Ovary (tissue), 3 donors: ENCODE results near the gene EGF.

Experiments
- EP300 ChIP-seq: sonication (generic); formaldehyde crosslinking; IDR thresholded peaks from one replicate; pipeline ENCODE4 v1.6.1; 2017; ENCODE audit warnings: antibody characterized with exemption
- POLR2A ChIP-seq: fragments of 450-650 bp; IDR thresholded peaks from one replicate; pipeline ENCODE4 v1.6.1; 2017; ENCODE audit warnings: antibody characterized with exemption, mild to moderate bottlenecking, moderate library complexity
- TF ChIP-seq, protein P1 (sequence below), 3 donors: fragments of 450-650 bp in 2 of 3; fragments of 200-600 bp in 1 of 3; IDR thresholded peaks; one replicate each; pipeline versions ENCODE4 v1.5.1 to v1.8.0; 2016 to 2022; ENCODE audit warnings: antibody characterized with exemption in 3 of 3, mild to moderate bottlenecking in 1 of 3
- donor health status: DM: no; HTN: no; CAD: no.

DNA sequence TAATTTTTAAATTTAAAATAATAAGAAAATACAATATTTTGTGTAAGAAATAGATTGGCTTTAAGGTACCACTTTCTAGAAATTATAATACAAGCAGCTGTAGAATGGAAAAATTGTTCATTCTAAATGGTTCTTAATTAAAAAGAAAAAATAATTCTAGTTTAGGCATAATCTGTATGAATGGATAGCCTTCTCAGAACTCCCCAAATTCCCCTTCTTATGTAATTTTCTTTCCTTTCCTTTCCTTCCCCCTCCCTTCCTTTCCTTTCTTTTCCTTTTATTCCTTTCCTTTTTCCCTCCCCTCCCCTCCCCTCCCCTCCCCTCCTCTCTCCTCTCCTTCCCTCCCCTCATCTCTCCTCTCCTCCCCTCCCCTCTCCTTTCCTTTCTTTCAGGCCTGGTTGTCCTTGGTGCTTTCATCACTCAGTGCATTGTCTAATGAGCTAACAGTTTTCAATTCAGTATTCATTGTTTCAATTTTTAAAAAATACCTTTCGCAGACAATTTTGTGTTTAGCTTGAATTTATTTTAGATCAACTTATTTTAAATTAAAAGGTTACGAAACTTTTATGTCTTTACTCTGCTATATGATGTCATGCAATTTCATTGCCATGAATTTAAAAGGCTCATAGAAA is 35.9 kb upstream of the EGF start:
- TF ChIP-seq POLR2A (no peak), EP300 (no peak)
- TF ChIP-seq, protein P1, sequence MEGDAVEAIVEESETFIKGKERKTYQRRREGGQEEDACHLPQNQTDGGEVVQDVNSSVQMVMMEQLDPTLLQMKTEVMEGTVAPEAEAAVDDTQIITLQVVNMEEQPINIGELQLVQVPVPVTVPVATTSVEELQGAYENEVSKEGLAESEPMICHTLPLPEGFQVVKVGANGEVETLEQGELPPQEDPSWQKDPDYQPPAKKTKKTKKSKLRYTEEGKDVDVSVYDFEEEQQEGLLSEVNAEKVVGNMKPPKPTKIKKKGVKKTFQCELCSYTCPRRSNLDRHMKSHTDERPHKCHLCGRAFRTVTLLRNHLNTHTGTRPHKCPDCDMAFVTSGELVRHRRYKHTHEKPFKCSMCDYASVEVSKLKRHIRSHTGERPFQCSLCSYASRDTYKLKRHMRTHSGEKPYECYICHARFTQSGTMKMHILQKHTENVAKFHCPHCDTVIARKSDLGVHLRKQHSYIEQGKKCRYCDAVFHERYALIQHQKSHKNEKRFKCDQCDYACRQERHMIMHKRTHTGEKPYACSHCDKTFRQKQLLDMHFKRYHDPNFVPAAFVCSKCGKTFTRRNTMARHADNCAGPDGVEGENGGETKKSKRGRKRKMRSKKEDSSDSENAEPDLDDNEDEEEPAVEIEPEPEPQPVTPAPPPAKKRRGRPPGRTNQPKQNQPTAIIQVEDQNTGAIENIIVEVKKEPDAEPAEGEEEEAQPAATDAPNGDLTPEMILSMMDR (IDR thresholded peaks at IDR 0.05), result no peak
